ENCODE results near the gene SLC25A19. TPM values are rescaled to one million over a fixed set of nuclear protein-coding genes. Genes with fewer than 3 reads are reported as not detected.

Gene SLC25A19
- total and polyA plus RNA-seq, 9 of the 15 experiments (the other 6 are each of a cell fraction or from before 2014, with no cell fraction given): 33.4 to 76.6 (median 55.3) TPM

DNA sequence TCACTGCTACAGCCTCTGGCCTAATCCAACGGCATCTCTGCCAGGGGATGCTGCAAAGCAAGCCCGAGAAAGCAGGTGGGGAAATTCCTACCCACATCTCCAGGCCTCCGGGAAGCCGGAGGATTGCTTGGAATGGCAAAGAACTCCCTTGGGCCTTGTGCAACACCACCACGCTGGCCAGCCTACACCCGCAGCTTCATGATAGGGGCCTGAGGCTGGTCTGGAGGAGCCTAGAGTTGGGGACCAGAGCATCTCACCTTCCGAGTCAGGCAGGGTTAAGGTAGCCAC, 48.1 kb downstream of the SLC25A19 start:
- BruUV-seq (replicated peaks): no TSS peak
- intact Hi-C loops (cut with micrococcal nuclease): loop anchor here (2.0 kb wide), 1 partner anchor 20 kb away; the partner anchor contains the start of genes GGA3 and MRPS7
- CTCF ChIA-PET (ENCODE audit: low intra/inter-chr PET ratio): interaction anchor here (1.0 to 3.1 kb wide), 4 partner anchors 20 to 507 kb away, joined by 3 to 20 read pairs (median 8); partner anchors contain the start of genes GGA3, MIF4GD and MRPS7

More for the DNA sequence above, 48.1 kb downstream of the SLC25A19 start:
- POLR2A ChIA-PET: interaction anchor here (0.7 to 3.1 kb wide), 18 partner anchors 11 to 513 kb away, joined by 3 to 38 read pairs (median 6); partner anchors contain the start of genes GGA3, MIF4GD, MRPS7 and NUP85
- TF ChIP-seq ZNF133 (CRISPR knock-in tag; IDR thresholded peaks at IDR 0.05) (no peak), HSF4 (CRISPR knock-in tag; IDR thresholded peaks at IDR 0.05; ENCODE audit: borderline replicate concordance) (no peak), NFRKB (IDR thresholded peaks at IDR 0.05; ENCODE audit: low read depth) (no peak), DPF2 (IDR thresholded peaks at IDR 0.05) (no peak), HDAC1 (IDR thresholded peaks at IDR 0.05) (no peak), FOXA3 (CRISPR knock-in tag; conservative IDR thresholded peaks at IDR 0.05 in 1 of 2, IDR thresholded peaks at IDR 0.05 in 1 of 2) (no peak), NFE2 (IDR thresholded peaks at IDR 0.05; ENCODE audit: low read depth) (no peak), GTF2F1 (IDR thresholded peaks at IDR 0.05; ENCODE audit: low read depth, low read length) (no peak), MEF2A (IDR thresholded peaks at IDR 0.05; ENCODE audit: control insufficient read depth, low read depth, low read length) (no peak), ZKSCAN3 (CRISPR knock-in tag; IDR thresholded peaks at IDR 0.05) (no peak), ATF7 (IDR thresholded peaks at IDR 0.05) (no peak), HEY1 (CRISPR knock-in tag; IDR thresholded peaks at IDR 0.05; ENCODE audit: borderline replicate concordance) (no peak), POLR2H (tag; IDR thresholded peaks at IDR 0.05; ENCODE audit: low read depth) (no peak), MTA2 (IDR thresholded peaks at IDR 0.05; ENCODE audit: low read depth) (no peak), MCM3 (IDR thresholded peaks at IDR 0.05) (no peak), RCOR1 (IDR thresholded peaks at IDR 0.05; ENCODE audit: borderline replicate concordance in 1 of 2, low read depth in 2 of 2, low read length in 2 of 2) (no peak), POLR2B (IDR thresholded peaks at IDR 0.05; ENCODE audit: low read depth, partially characterized antibody) (no peak), ZNF121 (CRISPR knock-in tag; conservative IDR thresholded peaks at IDR 0.05) (no peak), PHTF2 (CRISPR knock-in tag; IDR thresholded peaks at IDR 0.05) (no peak)
- TF ChIP-seq, protein P1, sequence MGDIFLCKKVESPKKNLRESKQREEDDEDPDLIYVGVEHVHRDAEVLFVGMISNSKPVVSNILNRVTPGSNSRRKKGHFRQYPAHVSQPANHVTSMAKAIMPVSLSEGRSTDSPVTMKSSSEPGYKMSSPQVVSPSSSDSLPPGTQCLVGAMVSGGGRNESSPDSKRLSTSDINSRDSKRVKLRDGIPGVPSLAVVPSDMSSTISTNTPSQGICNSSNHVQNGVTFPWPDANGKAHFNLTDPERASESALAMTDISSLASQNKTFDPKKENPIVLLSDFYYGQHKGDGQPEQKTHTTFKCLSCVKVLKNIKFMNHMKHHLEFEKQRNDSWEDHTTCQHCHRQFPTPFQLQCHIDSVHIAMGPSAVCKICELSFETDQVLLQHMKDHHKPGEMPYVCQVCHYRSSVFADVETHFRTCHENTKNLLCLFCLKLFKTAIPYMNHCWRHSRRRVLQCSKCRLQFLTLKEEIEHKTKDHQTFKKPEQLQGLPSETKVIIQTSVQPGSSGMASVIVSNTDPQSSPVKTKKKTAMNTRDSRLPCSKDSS (IDR thresholded peaks at IDR 0.05; ENCODE audit: low read depth, partially characterized antibody): no peak
- 93% methylated on average over 7 of the region's 7 CpGs for WGBS (ENCODE audit: insufficient coverage, low coverage, missing lambda C conversion rate)
- Histone ChIP-seq H3K9me3 (replicated peaks; ENCODE audit: control insufficient read depth, insufficient read depth, low read depth, low read length) (no peaks in the 10 kb centered on the region), H2AFZ (ENCODE audit: low read depth, low read length) (no peak overlapping the region), H3K9me1 (ENCODE audit: control insufficient read depth, insufficient read depth, low read length) (no peaks in the 10 kb centered on the region), H3K4me1 (replicated peaks in 1 of 2; ENCODE audit: control insufficient read depth in 2 of 2, insufficient read depth in 2 of 2, low read length in 2 of 2) (peaks cover 19 to 42% of the 10 kb centered on the region in 2 experiments), H3K9ac (ENCODE audit: insufficient read depth in 1 of 2, low read depth in 2 of 2, low read length in 2 of 2) (peak overlapping the region; percentile 16 to 38; a peak in 2 of 4 replicates), H3K27ac (ENCODE audit: extremely low read depth, low read depth, low read length) (peak overlapping the region; percentile 23; the same call in 2 of the 3 replicates), H3K4me3 (no peak overlapping the region), H3K36me3 (ENCODE audit: control insufficient read depth, insufficient read depth, low read length) (peaks cover 98% of the 10 kb centered on the region), H4K20me1 (replicated peaks; ENCODE audit: control insufficient read depth, insufficient read depth, low read length) (peaks cover 27% of the 10 kb centered on the region), H3K27me3 (ENCODE audit: control insufficient read depth in 2 of 2, insufficient read depth in 2 of 2, low read length in 2 of 2) (no peaks in the 10 kb centered on the region), H3K4me2 (ENCODE audit: insufficient read depth, low read length) (no peak overlapping the region), H3K79me2 (ENCODE audit: control insufficient read depth, insufficient read depth, low read length) (no peaks in the 10 kb centered on the region)
- in situ Hi-C loops (cut with MboI): no loop called here
- no peak for ATAC-seq
- no peak for DNase-seq (ENCODE audit: extremely low read depth in 1 of 4, low spot score in 3 of 4)
- no peak for FAIRE-seq
